OCI-LY7 (cell line): ENCODE measurements around the gene ZNF628.

ENCODE experiments used
- EZH2phosphoT487 ChIP-seq: fragments of 200-600 bp; sonication (generic); IDR thresholded peaks from 2 replicates; pipeline ENCODE4 v1.6.1; 2018; ENCODE audit warnings: low read depth, borderline replicate concordance, mild to moderate bottlenecking, mixed run types, antibody characterized with exemption, low read length, moderate library complexity, mixed read lengths
- TF ChIP-seq, protein P1 (sequence below): fragments of 200-600 bp; sonication (generic); conservative IDR thresholded peaks from 2 replicates; pipeline ENCODE4 v1.5.1; 2014; ENCODE audit warnings: mild to moderate bottlenecking, antibody characterized with exemption, low read length, moderate library complexity, mixed read lengths

DNA sequence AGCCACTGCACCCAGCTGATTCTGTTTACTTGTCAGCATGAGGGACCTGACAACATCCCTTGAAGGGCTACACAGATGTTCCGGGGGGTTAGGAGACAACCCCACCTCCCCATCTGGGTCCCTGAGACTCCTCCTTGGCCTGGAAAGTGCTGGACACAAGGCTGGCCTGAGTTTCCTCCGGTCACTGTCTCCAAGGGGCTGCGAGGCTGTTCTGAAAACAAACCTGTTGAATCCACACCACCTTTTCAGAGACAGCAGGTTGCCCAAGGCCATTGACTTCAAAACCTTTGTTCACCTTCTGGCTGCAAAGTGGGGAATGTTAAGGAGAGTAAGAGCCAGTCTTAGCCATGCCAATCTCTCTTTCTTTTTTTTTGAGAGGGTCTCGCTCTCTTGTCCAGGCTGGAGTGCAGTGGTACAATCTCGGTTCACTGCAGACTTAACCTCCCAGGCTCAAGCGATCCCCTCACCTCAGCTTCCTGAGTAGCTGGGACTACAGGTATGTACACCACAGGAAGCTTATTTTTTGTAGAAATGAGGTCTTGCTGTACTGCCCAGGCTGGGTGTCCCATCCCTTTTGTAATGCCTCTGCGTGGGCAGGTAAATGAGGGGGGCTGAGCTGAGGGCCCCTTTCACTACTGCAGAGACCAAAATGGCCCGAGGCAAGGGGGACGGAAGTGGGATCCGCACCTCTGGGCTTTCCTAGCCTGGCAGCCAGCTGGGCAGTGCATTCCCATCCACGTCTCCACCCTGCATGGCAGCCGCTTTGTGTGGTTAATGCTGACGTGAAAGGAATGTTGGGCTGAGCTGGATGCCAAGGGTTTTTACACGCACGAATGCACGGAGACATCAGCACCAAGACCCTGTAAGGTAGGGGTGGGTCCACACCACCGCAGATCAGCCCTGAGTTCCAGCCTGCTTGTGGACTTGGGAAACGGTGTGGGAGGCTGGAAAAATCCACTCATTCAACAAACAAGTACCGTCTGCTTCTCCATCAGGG, 1.9 kb upstream of the ZNF628 start:
- TF ChIP-seq, protein P1, sequence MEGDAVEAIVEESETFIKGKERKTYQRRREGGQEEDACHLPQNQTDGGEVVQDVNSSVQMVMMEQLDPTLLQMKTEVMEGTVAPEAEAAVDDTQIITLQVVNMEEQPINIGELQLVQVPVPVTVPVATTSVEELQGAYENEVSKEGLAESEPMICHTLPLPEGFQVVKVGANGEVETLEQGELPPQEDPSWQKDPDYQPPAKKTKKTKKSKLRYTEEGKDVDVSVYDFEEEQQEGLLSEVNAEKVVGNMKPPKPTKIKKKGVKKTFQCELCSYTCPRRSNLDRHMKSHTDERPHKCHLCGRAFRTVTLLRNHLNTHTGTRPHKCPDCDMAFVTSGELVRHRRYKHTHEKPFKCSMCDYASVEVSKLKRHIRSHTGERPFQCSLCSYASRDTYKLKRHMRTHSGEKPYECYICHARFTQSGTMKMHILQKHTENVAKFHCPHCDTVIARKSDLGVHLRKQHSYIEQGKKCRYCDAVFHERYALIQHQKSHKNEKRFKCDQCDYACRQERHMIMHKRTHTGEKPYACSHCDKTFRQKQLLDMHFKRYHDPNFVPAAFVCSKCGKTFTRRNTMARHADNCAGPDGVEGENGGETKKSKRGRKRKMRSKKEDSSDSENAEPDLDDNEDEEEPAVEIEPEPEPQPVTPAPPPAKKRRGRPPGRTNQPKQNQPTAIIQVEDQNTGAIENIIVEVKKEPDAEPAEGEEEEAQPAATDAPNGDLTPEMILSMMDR: no peak
- TF ChIP-seq EZH2phosphoT487: no peak
